Colonic mucosa (tissue), 4 donors: ENCODE results near the gene PUM1. TPM values are rescaled to one million over a fixed set of nuclear protein-coding genes. Genes with fewer than 3 reads are reported as not detected.
"Not testable (repeated sequence)": the region's sequence is repeated elsewhere in the genome, so short reads cannot be mapped to it uniquely, and the experiment has no call there.

Experiments
- DNase-seq: peaks from one replicate; pipeline ENCODE4 v3.0.0-alpha.2; 2020
- H3K27ac ChIP-seq: fragments of 200-600 bp; one replicate; pipeline ENCODE4 v1.8.0; 2021
- H3K27me3 ChIP-seq: fragments of 200-600 bp; one replicate; pipeline ENCODE4 v1.8.0; 2021
- H3K36me3 ChIP-seq: fragments of 200-600 bp; one replicate; pipeline ENCODE4 v1.8.0; 2021
- H3K4me1 ChIP-seq: fragments of 200-600 bp; one replicate; pipeline ENCODE4 v1.8.0; 2021; ENCODE audit warnings: mild to moderate bottlenecking
- H3K4me3 ChIP-seq: fragments of 200-600 bp; one replicate; pipeline ENCODE4 v1.8.0; 2021
- H3K9ac ChIP-seq, 2 donors: one replicate each; pipeline ENCODE4 v1.7.0; 2013; ENCODE audit warnings: control low read depth in 2 of 2, low read depth in 2 of 2, low read length in 2 of 2
- H3K9me3 ChIP-seq: fragments of 200-600 bp; one replicate; pipeline ENCODE4 v1.8.0; 2021
- CTCF ChIP-seq: fragments of 200-600 bp; IDR thresholded peaks from one replicate; pipeline ENCODE4 v1.8.0; 2022; ENCODE audit warnings: antibody characterized with exemption, mild to moderate bottlenecking
- intact Hi-C: fragments of 100-400 bp; cut with DNase I; formaldehyde crosslinking; loops from one replicate; pipeline ENCODE4 v1.14.1; 2022
- total RNA-seq, 2 donors: library from RNA; stranded (reverse); fragmentation: NEBNext Ultra II Directional in 1 of 2; extraction: Animal tissue kit (Norgen Biotek cat#: 25700) in 1 of 2; gene quantifications; one replicate each; pipeline ENCODE4 v1.2.1, GENCODE V29; 2021
- donor health status: healthy.
- donor health status: DM: no; HTN: no; CAD: no.
- donor health status: DM: no; HTN: no; CAD: no.

PUM1 gene
- total RNA-seq, 2 donors from 2014 or later = 119 to 124 TPM

- Histone ChIP-seq H3K27me3 (no peaks in the 10 kb centered on the region), H3K9me3 (no peaks in the 10 kb centered on the region), H3K4me1 (no peaks in the 10 kb centered on the region), H3K36me3 (no peaks in the 10 kb centered on the region), H3K27ac (no peak overlapping the region), H3K9ac (no peak overlapping the region), H3K4me3 (no peak overlapping the region)
- TF ChIP-seq CTCF = no peak
- no peak for DNase-seq
- intact Hi-C loops = no loop called here
These were observed 30.5 kb upstream of the PUM1 start for GRCh38 chr1:31095985-31096384.

DNA sequence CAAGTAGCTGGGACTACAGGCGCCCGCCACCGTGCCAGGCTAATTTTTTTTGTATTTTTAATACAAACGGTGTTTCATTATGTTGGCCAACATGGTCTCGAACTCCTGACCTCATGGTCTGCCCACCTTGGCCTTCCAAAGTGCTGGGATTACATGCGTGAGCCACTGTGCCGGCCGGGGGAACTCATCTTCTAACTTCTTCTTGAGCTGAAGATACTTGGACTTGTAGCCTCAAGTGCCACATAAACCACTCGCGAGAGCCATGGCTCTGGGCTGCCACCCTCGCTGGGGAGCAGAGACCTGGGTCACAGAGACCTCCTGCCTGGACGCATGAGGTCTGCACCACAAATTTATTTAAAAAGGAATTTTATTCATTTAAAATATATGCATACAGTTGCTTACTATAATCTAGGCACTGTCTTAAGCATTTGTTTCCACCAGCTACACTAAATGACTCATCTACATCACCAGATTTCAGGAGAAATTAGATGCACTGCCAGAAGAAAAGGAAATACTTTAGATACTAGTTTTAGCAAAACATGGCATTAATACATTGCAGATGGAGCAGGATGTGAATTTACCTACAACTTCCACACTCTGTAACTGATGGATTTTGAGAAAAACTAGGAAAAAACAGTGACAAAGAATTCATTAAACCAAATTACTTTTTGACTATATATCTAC lies 29.9 kb upstream of the PUM1 start:
- DNase-seq = no peak
- Histone ChIP-seq H3K9ac (no peak overlapping the region), H3K27me3 (no peaks in the 10 kb centered on the region), H3K4me3 (no peak overlapping the region), H3K27ac (no peak overlapping the region), H3K9me3 (no peaks in the 10 kb centered on the region), H3K4me1 (no peaks in the 10 kb centered on the region), H3K36me3 (no peaks in the 10 kb centered on the region)
- no peak for TF ChIP-seq CTCF
- intact Hi-C loops = no loop called here

GRCh38 chr1:31088081-31088480 lies 22.6 kb upstream of the PUM1 start:
- H3K27ac ChIP-seq, H3K4me3 ChIP-seq, H3K9ac ChIP-seq, H3K9me3 ChIP-seq, H3K36me3 ChIP-seq, H3K27me3 ChIP-seq, DNase-seq, intact Hi-C loops, H3K4me1 ChIP-seq: not testable (repeated sequence)

DNA sequence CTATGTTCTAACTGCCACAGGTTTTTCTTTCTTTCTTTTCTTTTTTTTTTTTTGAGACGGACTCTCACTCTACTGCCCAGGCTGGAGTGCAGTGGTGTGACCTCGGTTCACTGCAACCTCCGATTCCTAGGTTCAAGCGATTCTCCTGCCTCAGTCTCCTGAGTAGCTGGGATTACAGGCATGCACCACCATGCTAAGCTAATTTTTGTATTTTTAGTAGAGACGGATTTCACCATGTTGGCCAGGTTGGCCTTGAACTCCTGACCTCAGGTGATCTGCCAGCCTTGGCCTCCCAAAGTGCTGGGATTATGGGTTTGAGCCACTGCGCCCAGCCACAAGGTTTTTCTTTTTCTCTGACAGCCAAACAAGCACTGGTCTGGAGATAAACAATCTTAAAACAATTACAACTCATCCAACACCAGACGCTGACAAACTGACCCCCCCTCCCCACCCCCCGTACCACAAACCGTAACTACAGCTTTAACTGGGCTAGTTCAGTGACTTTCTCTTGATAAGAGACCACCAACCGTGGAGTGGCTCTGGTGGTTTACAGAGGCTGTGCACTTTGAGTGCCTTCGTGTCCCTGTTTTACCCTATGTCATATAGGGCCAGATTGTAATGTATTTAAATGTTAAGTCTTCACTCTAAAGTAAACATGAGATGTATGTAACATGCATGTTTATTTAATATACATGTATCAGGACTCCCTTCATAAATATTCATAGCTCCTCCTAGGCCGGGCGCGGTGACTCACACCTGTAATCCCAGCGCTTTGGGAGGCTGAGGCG lies 19.5 kb upstream of the PUM1 start:
- no peaks in the 10 kb centered on the region for H3K27me3 ChIP-seq
- H3K36me3 ChIP-seq = no peaks in the 10 kb centered on the region
- H3K4me3 ChIP-seq = no peak overlapping the region
- no peaks in the 10 kb centered on the region for H3K4me1 ChIP-seq
- no peak for TF ChIP-seq CTCF
- H3K9me3 ChIP-seq = no peaks in the 10 kb centered on the region
- no peak overlapping the region for H3K9ac ChIP-seq
- no peak for DNase-seq
- no peak overlapping the region for H3K27ac ChIP-seq
- intact Hi-C loops = no loop called here

DNA sequence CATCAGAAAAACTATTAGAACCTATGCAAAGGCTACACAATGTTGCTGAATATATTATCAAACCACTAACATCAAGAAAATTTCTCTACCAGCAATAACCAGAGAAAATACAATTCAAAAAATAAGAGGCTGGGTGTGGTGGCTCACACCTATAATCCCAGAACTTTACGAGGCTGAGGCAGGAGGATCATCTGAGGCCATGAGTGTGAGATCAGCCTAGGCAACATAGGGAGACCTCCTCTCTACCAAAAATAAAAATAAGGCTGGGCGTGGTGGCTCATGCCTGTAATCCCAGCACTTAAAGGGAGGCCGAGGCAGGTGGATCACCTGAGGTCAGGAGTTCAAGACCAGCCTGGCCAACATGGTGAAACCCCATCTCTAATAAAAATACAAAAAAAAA lies 16.9 kb upstream of the PUM1 start:
- Histone ChIP-seq H3K4me1 (no peaks in the 10 kb centered on the region), H3K36me3 (no peaks in the 10 kb centered on the region), H3K27ac (no peak overlapping the region), H3K27me3 (no peaks in the 10 kb centered on the region), H3K9me3 (no peaks in the 10 kb centered on the region), H3K9ac (no peak overlapping the region), H3K4me3 (no peak overlapping the region)
- no peak for DNase-seq
- intact Hi-C loops = no loop called here
- no peak for TF ChIP-seq CTCF

- Histone ChIP-seq H3K4me1 (no peaks in the 10 kb centered on the region), H3K9me3 (no peaks in the 10 kb centered on the region), H3K36me3 (no peaks in the 10 kb centered on the region), H3K9ac (no peak overlapping the region), H3K27me3 (no peaks in the 10 kb centered on the region), H3K27ac (no peak overlapping the region), H3K4me3 (no peak overlapping the region)
- DNase-seq = no peak
- TF ChIP-seq CTCF = no peak
- intact Hi-C loops = no loop called here
These were observed 7.5 kb upstream of the PUM1 start for GRCh38 chr1:31073044-31073443.
